T follicular helper cell (primary cell): Measurements from ENCODE around the gene RASAL3.
A peak's percentile ranks its signal among the peaks of the same experiment; 100 is the strongest.
"Not testable (repeated sequence)": the region's sequence is repeated elsewhere in the genome, so short reads cannot be mapped to it uniquely, and the experiment has no call there.

Experiments used
- DNase-seq: peaks from one replicate; pipeline ENCODE4 v3.0.0-alpha.2; 2020; ENCODE audit warnings: low read depth

The RASAL3 gene

DNA sequence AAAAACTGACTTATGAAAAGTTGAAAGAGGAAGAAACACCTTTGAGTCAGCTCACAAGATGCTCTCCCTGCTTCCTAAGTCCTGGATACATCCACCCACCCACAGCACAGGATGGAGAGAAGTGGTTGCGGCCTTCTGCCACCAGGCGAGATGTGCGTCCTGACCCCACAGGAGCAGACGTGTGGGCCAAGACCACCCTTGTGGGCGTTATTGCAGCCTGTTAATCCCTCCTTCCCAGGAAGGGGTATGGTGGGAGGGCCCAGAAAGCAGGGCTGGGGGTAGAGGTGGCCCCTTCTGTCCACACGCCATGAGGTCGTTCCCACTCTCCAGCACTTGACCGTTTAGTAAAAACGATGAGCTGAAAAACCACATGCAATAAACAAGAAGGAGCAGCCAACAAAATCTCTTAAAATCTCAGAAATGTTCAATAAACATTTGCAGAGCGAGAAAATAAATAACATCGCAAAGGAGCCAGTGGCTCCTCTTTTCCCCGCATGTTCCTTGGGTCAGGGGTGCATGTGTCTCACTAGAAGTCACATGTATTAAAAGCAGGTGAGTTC lies 43.1 kb downstream of the RASAL3 start:
- no peak for DNase-seq

DNA sequence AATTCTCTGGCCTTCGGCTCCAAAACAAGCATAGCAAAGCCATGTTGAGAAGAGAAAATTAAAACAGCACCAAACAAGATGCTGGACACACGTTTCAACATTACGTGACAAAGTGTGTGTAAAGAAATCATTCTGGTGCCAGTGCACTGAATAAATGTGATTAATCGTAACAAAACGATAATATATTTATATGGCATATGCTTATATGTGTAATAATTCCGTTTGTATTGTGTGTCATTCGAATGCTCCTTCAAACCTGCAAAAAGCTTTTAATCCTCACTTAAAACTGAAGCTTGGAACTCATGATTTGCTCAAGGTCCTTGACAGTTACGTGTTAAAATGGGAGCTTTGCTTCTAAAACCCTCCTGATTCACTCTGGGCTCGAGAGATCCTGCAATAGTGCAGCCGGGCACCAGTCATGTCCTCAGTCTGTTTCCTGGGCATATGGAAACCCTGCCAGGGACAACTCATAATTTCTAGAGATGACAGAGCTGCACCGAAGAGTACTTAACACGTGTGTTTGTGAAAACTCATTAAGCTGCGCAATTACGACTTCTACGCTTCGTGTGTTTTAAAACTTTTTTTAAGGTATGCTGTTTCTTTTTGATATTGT lies 44.8 kb downstream of the RASAL3 start:
- DNase-seq: no peak

DNA sequence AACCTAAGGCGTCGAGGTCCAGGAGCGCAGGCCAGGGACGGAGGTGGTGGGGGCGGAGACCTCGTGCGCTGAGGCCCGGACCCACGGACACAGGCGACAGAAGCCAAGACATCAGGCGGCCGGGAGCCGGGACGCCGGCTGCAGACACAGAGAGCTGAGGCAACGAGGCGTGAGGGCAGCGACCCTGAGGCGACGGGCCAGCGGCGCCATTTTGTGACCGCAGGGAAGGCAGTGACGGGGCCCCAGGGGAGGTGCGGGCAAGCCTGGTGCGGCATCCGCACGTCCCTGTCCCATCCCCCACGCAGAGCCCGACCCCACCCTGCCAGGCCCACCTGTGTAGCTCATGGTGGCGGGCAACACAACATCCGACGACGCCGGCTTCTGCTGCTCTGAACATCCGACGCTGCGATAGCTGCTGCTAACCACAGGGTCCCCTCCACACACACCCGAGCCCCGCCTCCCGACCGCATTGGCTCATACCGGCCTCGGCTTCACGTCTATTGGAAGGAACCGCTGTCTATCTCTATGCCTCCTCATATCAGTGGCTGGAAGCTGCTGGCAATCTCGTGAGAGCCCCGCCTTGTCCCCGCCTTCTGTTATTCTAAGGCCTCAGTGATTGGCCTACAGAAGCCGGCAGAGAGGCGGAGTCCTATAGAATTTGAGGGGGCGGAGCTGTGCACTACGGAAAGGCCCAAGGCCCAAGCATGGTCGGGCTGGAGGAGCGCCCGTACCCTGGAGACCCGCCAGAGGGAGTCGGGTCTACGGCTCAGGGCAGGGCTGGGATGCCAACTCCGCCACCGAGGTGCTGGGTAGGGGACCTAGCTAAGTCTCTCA lies 45.5 kb downstream of the RASAL3 start, which contains the start of gene AKAP8L:
AKAP8L (minus strand) TSS at position 410 of the 834 bp plus-strand sequence; CDS start at position 345, 65 bp downstream.
- DNase-seq: peak; percentile 97

DNA sequence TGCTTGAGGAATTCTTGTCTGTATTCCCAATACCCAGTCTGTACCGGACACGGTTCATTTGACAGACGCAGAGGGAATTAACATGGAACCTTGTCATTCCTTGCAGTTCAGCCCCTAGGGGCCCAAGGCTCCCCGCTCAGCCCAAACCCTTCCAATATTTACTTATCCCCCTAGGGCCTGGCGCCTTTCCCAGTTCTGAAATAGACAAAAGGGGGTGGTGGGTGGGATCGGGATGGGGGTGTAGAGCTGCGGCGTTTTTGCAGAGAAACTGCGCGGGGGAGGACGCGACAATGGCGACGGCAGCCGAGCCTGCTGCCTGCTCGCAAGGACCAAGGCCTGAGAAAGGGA lies 46.1 kb downstream of the RASAL3 start:
- no peak for DNase-seq

DNA sequence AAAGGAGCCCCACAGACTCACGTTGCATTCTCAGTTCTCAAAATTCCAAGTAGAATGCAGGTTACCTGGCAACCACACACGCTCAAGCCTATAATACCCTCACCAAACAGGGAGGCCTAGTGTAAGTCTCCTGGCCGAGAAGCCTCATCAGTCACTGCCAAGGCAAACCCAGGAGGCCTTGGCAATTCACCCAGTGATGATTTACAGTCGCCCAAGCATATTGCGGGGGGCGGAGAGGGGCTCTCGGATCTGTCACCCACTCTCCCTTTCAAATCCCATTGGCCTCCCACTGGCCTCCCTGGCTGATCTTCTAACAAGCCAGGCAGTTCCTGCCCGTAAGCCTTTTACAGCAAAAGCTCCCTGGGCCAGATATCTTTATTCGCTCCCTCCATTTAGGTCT lies 46.6 kb downstream of the RASAL3 start:
- DNase-seq: no peak

DNA sequence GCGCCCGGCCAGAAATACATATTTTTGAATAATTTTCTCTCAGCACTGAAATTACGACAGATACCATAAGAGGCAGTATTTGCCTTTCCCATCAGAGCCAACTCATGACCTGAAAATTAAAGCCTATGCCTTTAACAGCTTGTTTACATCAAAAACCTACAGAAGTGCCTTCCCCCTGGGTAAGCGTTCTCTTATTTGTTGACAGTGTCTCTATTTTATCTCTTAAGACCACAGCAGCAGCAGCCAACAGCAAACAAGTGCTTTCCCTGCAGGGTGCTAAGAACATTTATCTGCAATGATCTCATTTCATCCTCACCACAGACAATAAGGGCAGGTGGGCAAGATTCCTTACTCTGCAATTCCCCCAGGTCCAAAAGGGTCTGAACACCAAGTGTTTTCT lies 51.5 kb downstream of the RASAL3 start:
- DNase-seq: no peak

DNA sequence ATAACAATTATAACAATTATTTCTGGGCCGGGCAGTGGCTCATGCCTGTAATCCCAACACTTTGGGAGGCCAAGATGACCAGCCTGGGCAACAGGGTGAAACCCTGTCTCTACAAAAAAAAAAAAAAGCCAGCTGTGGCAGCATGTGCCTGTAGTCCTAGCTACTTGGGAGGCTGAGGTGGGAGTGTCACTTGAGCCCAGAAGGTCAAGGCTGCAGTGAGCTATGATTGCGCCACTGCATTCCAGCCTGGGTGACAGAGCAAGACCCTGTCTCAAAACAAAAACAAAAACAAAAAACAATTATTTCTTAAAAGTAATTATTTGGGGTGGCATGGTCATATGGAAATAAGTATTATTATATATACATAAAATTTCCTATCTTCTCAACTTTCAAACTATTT lies 53.0 kb downstream of the RASAL3 start:
- not testable (repeated sequence) for DNase-seq

DNA sequence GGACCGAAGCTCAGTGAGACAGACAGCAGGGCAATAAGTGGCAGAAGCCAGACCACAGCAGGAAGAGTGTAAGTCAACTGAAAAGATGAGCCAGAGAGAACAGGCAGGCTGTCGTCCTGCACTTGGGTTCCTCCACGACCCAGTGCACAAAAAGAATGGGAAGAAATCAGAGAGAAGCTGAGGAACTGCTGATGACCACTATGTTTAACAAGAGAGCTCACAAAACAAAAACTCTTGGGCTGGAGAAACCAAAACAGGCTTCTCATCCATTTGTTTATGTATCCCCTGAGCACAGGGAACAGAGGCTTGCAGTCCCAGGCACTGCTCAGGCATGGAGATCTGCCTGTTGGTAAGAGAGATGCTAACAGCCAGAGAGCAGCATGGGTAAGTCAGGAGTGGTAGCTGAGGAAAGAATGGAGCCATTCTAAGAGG lies 59.5 kb downstream of the RASAL3 start:
- DNase-seq: no peak

DNA sequence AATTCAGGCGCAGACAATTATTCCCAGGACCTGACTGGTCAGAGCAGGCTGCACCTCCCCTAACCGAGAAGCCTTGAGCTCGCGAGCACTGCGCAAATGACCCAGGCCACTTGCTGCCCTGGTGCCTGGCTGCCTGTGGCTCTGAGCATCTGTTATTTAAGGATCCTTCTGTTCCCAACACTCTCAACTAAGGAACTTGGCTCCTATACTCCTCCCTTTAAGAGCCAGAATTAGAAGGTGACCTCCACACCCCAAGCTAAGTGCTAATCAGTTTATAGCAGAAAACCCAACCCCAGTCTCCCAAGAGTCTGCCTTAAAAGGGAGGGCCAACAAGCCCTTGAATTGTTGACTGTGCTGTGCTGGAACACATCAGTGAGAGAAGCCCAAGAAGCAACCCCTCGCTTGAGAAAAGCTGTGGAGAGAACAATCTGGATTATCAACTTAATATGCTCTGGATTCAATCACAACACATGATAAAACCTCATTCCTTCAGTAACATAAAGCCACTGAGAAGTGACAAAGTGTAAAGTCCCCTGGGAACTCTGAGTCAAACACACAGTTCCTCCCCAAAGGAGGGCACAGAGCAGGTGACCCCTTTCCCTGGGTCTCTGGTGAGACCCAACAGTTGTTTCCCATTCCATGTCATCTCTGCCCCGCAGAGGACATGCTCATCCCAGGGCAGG lies 60.1 kb downstream of the RASAL3 start:
- DNase-seq: no peak

DNA sequence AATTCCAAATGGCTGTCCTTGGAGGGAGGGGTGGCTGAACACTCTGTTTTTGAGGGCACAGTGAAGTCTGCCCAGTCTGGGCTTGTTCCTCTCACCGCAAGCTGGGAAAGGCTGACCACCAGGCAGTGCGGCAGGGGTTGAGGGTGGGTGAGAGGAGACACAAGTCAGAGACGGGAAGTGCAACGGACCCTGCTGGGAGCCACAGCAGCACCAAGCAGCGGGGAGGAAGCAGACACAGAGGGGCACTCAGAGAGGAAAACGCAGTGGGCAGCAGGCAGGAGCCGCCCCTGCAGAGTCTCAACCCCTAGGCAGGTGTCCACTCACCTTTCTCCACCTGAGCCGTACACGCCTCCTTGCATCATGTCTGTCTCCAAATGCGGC lies 61.2 kb downstream of the RASAL3 start:
- no peak for DNase-seq

DNA sequence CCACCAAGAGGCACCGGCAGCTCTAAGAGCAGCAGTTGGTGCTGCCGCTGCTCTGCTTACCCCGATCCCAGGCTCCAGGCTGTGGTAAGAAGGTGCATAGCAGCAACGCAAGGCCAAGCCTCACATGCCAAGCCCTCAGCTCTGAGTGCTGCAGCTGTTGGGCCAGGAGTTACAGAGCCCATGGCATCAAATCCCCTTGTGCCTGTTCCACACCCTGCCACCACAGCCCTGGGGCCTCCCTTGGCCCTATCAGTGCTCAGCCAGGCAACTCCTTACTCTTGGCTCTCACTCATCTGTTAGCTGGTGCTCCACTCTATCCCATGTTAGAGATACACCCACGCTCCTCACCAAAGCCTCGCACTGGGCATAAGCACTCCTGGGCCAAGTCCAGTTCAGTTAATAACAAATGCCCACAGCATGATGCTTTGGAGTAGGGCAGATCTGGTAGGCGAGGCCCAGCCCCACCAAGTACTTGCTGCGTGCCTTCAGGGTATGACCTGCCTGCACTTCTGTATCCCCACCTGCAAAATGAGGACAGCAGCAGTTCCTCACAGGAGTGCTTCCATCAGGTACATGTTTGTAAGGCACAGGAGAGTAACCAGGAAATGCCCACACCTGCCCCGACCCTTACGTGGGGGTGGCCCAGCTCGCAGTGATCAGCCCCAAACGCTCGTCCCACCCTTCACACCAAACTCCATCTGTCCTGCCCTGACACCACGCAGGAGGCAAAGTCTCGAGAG lies 61.8 kb downstream of the RASAL3 start:
- DNase-seq: no peak
